GM12874 (cell line): ENCODE data around the gene SLC16A9.
A peak's percentile ranks its signal among the peaks of the same experiment; 100 is the strongest.

Source experiments
- CTCF ChIP-seq: IDR thresholded peaks from 2 replicates; pipeline ENCODE4 v1.5.1; 2011; ENCODE audit warnings: low read depth, mild to moderate bottlenecking, control low read depth, low read length, moderate library complexity; ENCODE audit not compliant: insufficient read depth

The SLC16A9 gene

GRCh38 chr10:59634102-59634501 lies 75.5 kb downstream of the SLC16A9 start:
- no peak for TF ChIP-seq CTCF

GRCh38 chr10:59633063-59633462 lies 76.6 kb downstream of the SLC16A9 start:
- TF ChIP-seq CTCF = peak; percentile 15; the same call in 1 of the 2 replicates

- TF ChIP-seq CTCF = no peak
These were observed 77.5 kb downstream of the SLC16A9 start for GRCh38 chr10:59631882-59632807.

GRCh38 chr10:59631237-59631636 lies 78.4 kb downstream of the SLC16A9 start:
- TF ChIP-seq CTCF = no peak

- TF ChIP-seq CTCF = no peak
These were observed 80.7 kb downstream of the SLC16A9 start for GRCh38 chr10:59628965-59629364.

- TF ChIP-seq CTCF = no peak
These were observed 81.2 kb downstream of the SLC16A9 start for GRCh38 chr10:59628456-59628855.

- no peak for TF ChIP-seq CTCF
These were observed 82.2 kb downstream of the SLC16A9 start for GRCh38 chr10:59627366-59628018.
